GM10266 (cell line): Measurements from ENCODE around the gene ZNF326.
A peak's percentile ranks its signal among the peaks of the same experiment; 100 is the strongest.
"Not testable (repeated sequence)": the region's sequence is repeated elsewhere in the genome, so short reads cannot be mapped to it uniquely, and the experiment has no call there.

ENCODE experiments used
- DNase-seq: peaks from one replicate; pipeline ENCODE4 v3.0.0; 2012; ENCODE audit errors: extremely low spot score
- TF ChIP-seq, protein P1 (sequence below): IDR thresholded peaks from 2 replicates; pipeline ENCODE4 v1.5.1; 2012; ENCODE audit warnings: mild to moderate bottlenecking, low read depth; ENCODE audit not compliant: control insufficient read depth, insufficient read depth; ENCODE audit errors: missing control alignments

ZNF326 gene

DNA sequence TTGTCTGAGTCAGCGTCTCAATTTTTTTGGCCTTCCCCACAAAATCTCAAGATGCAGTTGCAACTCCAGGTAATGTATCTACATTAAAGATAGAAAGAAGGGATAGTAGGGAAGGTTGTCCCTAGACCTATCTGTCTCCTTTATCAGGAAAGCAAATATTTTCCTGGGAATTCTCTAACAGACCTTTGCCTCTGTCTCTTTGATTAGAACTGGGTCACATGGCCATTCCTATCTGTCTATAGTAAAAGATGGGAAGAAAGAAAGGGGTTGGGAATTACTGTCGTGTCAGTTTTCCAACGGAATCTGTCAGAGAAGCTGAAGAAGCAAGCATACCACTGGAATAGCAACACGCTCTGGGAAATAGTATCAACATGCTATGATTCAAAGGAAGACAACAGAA lies 48.7 kb downstream of the ZNF326 start:
- no peak for DNase-seq
- TF ChIP-seq, protein P1, sequence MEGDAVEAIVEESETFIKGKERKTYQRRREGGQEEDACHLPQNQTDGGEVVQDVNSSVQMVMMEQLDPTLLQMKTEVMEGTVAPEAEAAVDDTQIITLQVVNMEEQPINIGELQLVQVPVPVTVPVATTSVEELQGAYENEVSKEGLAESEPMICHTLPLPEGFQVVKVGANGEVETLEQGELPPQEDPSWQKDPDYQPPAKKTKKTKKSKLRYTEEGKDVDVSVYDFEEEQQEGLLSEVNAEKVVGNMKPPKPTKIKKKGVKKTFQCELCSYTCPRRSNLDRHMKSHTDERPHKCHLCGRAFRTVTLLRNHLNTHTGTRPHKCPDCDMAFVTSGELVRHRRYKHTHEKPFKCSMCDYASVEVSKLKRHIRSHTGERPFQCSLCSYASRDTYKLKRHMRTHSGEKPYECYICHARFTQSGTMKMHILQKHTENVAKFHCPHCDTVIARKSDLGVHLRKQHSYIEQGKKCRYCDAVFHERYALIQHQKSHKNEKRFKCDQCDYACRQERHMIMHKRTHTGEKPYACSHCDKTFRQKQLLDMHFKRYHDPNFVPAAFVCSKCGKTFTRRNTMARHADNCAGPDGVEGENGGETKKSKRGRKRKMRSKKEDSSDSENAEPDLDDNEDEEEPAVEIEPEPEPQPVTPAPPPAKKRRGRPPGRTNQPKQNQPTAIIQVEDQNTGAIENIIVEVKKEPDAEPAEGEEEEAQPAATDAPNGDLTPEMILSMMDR, result no peak

DNA sequence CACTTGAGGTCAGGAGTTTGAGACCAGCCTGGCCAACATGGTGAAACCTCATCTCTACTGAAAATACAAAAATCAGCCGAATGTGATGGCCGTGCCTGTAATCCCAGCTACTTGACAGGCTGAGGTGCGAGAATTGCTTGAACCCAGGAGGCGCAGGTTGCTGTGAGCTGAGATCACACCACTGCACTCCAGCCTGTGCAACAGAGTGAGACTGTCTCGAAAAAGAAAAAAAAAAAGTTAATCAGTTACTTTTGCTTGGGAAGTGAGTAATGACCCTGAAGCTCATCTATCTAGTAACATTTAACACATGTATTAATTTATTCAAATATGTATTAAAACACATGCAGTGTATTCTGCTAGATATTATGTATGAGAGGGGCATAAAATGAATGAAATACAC lies 49.4 kb downstream of the ZNF326 start:
- TF ChIP-seq, protein P1, result no peak
- no peak for DNase-seq

DNA sequence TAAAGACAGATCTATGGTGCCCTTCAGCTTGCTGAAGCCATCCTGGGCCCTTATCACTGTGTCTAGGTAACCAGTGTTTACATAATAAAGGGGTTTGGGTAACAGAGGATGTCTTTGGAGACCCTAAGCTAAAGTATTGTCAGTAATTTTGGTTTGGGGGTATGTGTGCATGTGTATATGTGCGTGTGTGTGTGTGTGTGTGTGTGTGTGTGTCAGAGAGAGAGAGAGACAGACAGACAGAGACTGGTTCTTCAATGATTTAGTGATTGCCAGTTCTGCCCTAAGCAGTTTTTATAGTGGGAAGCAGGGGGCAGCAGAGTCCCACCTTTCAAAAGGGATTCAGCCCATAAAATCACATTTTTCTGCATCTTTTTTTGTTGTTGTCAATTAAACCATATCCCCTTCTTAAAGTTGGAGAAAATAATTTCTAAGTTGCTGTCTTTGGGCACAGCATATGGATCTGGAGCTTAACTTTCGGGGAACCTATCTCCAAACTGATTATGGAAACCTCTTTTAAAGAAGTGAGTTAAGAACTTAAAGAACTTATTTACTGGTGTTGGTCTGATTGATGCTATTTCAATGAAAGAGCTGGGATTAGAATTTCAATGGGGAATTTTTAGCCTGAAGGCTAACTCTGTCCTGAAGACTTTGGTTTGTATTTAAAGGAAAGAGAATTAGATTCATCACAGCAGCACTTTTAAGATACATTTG lies 51.1 kb downstream of the ZNF326 start:
- TF ChIP-seq, protein P1, result peak; percentile 54

DNA sequence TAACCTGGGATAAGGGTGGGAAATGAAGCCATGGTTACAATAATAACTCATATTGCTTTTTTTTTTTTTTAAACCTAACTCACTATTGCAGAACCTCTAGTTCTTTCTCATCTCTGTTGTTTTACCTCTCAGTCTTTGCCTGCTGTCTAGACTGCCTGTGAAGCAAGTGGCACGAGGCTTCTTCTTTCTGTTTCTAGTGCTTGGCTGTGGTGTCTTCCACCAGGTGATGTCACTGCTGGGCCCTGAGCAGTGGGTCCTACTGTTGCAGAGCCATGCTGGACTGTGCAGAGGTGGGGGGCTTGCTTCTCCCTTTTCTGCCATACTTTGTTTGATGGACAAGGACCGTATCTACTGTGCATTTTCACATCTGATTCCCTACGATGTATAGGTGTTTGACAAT lies 51.7 kb downstream of the ZNF326 start:
- no peak for DNase-seq
- TF ChIP-seq, protein P1, result no peak

More for the DNA sequence above, 51.1 kb downstream of the ZNF326 start:
- DNase-seq, result peak; percentile 23

DNA sequence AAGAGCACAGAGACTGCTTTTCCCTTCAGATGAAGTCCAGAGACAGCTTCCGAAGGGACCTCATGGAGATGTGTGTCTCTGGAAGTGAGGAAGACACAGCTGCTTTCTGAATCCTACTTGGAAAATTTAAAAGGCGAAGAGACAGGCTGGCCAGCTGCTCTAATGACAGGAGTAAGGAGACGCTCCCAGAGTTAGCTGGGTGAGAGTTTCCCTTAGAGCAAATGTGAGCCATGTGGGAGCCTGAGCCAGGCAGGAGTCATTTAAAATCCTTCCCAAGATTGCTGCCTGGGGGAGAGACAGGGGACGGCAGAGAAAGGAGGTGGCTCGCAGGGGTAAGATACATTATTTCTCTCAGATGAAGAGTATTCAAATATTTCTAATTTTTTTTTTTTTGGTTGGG lies 53.1 kb downstream of the ZNF326 start:
- DNase-seq, result no peak
- TF ChIP-seq, protein P1, result no peak

DNA sequence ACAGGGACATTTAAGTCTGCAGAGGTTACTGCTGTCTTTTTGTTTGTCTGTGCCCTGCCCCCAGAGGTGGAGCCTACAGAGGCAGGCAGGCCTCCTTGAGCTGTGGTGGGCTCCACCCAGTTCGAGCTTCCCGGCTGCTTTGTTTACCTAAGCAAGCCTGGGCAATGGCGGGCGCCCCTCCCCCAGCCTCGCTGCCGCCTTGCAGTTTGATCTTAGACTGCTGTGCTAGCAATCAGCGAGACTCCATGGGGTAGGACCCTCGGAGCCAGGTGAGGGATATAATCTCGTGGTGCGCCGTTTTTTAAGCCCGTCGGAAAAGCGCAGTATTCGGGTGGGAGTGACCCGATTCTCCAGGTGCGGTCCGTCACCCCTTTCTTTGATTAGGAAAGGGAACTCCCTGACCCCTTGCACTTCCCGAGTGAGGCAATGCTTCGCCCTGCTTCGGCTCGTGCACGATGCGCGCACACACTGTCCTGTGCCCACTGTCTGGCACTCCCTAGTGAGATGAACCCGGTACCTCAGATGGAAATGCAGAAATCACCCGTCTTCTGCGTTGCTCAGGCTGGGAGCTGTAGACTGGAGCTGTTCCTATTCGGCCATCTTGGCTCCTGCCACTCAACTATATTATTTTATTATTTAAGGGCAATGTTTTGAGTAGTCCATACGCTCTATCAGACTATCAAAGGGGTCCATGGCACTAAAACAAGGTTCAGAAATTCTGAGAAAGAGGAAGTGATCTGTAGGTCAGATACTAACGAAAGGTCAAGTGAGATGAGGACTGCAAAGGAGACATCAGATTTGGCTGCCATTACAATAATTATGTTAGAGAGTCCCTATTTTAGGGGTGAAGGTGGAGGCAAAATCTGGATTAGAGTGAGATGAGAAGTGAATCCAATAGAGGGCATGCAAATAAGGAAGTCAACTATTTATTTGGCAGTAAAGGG lies 68.1 kb downstream of the ZNF326 start:
- not testable (repeated sequence) for DNase-seq

DNA sequence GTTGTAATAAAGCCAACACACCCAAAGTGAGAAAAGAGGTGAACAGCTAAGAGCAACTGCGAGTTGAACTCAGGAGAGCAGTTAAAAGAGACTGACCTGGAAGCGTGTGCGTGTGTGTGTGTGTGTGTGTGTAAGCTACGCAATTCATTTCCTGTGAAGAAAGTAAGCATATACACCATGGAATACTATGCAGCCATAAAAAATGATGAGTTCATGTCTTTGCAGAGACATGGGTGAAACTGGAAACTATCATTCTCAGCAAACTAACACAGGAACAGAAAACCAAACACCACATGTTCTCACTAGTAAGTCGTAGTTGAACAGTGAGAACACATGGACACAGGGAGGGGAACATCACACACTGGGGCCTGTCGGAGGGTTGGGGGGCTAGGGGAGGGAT lies 69.2 kb downstream of the ZNF326 start:
- not testable (repeated sequence) for DNase-seq

DNA sequence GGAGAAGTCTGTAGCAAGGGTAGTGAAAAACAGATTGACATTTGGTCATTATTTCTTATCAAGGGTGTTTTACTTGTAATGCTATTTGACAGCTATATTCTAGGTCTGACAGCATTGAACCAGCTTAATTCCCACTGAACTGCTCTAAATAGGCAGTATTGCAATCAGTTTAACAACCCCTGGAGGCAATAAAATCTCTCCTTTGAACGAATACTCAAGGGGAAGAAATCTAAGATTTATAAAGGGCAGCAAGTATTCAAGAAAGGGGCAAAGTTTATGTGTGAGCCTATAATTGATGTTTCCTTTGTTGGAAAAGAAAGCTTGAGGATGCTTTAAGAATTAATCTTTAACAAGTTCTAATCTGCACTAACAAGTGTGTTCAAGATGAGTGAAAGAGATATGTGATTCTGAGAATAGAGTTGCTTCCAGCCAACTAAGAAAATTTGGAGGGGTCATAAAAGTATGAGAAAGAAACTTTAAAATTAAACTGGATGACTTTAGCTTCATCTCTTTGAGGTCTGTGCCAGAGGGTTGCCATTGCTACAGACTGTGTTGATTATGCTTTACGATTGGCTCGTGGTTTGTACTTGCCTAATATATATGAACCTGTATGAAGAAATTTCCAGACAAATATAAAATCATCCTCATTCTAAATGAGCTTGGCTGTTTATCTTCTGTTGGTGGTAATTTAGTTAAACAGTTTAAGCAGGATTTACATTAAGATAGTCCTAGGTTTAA lies 72.5 kb downstream of the ZNF326 start:
- TF ChIP-seq, protein P1, result no peak
- no peak for DNase-seq
